DMS153 treated with DMSO at 0.1 percent for 48 hours (cell line): ENCODE data around the gene PTPRN2.
"Not testable (repeated sequence)": the region's sequence is repeated elsewhere in the genome, so short reads cannot be mapped to it uniquely, and the experiment has no call there.

Source experiments
- DNase-seq: peaks from one replicate; lab custom pipeline; 2025; ENCODE audit not compliant: unreplicated experiment; lab: John Stamatoyannopoulos, UW

The PTPRN2 gene

GRCh38 chr7:158521795-158522194, 65.8 kb downstream of the PTPRN2 start:
- DNase-seq: not testable (repeated sequence)

DNA sequence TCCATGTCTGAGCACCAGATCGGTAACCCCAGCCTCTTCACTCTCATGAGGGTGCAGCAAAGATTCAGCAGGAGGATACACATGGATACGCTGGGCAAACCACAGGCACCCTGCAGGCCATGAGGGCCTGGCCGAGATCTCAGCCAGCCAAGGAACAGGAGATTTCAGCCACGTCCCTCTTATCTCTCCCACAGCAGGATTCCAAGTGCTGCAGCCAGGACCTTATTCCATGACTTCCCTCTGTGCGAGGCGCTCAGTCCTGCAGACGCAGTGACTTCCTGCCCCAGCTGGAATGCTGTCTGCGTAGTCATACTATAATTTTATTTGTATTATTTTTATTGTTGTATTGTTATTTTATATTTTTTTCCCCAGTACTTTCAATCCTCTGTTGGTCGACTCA, 66.8 kb downstream of the PTPRN2 start:
- no peak for DNase-seq

GRCh38 chr7:158519633-158520174, 67.9 kb downstream of the PTPRN2 start:
- no peak for DNase-seq

DNA sequence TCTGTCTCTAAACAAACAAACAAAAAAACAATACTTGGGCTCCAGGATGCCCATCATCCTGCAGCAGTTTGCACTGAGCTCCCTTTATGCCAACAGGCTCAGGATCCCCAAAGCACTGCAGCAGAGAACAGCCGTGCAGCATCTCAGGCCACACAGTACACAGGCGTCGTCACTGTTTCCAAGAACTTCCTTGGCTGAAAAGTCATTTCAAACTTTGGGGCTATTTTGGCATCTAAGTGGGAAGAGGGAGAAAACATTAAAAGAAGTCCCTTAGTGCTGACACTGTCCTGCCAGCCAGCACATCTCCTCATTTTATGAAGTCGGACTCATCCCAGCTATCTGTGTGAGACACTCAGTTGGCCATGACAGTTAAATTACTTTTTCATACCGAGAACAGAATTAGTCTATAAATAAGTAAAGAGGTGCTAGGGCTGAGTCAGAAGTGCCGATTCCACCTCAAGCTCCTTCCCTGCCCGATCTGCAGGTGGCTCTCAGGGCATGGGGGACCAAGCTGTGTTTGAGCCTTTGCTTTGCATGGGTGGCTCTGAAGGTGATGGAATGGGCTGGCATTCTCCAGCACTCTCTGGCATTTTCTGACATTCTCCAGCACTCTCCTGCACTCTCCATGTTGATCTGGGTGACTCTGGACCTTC, 68.5 kb downstream of the PTPRN2 start:
- DNase-seq: no peak

DNA sequence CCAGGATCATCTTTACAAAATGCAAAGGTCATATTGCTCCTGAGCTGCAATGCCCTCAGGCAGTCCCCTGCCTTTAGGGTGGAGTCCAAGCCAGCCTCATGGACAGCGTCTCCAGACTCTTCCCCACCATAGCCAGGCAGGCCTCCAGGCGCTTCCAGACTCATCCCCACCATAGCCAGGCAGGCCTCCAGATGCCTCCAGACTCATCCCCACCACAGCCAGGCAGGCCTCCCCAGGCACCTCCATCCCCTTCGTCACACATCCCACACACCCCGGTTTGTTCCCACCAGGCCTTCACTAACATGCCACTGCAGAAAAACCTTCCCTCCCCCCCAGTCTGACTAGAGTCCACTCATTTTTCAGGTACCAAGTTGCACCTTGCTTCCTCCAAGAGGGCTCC, 70.1 kb downstream of the PTPRN2 start:
- no peak for DNase-seq

GRCh38 chr7:158517072-158517471, 70.6 kb downstream of the PTPRN2 start:
- no peak for DNase-seq

- DNase-seq: no peak
Measured at GRCh38 chr7:158516524-158516923, 71.1 kb downstream of the PTPRN2 start.

GRCh38 chr7:158512869-158513268, 74.8 kb downstream of the PTPRN2 start:
- no peak for DNase-seq

- DNase-seq: no peak
Measured at GRCh38 chr7:158512042-158512441, 75.6 kb downstream of the PTPRN2 start.

GRCh38 chr7:158508802-158509385, 78.7 kb downstream of the PTPRN2 start:
- DNase-seq: no peak

- not testable (repeated sequence) for DNase-seq
Measured at GRCh38 chr7:158508321-158508720, 79.3 kb downstream of the PTPRN2 start.

- no peak for DNase-seq
Measured at GRCh38 chr7:158507917-158508316, 79.7 kb downstream of the PTPRN2 start.

GRCh38 chr7:158507175-158507574, 80.4 kb downstream of the PTPRN2 start:
- DNase-seq: not testable (repeated sequence)

DNA sequence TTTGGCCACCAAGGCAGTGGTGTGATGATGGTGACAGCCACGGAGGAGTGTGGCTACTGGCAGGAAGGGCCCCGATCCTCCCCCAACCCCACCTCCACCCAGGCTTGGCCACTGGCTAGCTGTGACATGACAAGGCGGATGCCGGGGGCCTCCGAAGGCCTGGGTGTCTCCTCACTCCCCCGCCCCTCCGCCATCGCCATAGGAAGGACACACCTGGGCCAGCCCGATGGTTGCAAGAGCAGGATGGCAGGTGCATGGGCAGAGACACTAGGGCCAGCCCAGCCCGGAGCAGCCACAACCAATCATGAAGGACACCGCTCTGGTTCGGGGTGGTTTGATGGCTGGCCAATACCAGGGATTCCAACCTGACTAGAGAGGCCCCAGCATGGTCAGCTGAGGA, 81.0 kb downstream of the PTPRN2 start:
- no peak for DNase-seq

DNA sequence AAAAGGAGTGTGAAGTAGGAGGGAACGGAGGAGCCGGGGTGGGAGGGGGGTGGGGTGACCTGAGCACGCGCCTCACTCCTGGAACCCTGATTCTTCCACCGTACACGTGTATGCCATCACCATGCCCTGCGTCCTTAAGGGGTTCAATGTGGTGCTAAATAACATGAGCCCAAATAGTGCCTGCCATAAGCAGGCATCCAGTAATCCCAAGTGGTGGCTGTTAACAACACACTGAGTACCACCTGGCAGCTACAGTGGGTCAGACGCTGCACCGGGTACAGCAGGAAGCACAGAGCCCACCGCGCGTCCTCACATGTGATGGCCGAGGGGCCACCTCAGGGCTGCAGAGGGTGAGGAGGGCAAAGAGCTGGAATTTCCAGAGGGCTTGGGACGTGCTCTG, 81.9 kb downstream of the PTPRN2 start:
- no peak for DNase-seq

- no peak for DNase-seq
Measured at GRCh38 chr7:158502068-158502750, 85.4 kb downstream of the PTPRN2 start.

GRCh38 chr7:158501393-158502067, 86.1 kb downstream of the PTPRN2 start:
- no peak for DNase-seq

GRCh38 chr7:158500651-158501052, 87.0 kb downstream of the PTPRN2 start:
- no peak for DNase-seq

DNA sequence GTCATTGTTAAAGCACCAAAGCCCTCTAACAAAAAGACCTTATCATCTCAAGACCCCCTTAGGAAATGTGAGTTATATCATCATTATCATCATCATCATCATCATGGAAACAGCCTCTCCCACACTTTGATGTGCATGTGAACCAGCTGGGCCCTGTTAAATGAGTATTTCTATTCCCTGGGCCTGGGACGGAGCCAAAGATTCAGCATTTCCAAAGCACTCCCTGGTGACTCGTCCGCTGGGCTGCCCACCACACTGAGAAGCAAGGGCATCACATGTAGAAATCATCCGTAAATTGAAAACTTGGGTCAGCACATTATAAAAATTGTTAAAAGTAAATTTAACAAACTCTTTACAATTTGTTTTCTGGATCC, 88.6 kb downstream of the PTPRN2 start:
- no peak for DNase-seq

- no peak for DNase-seq
Measured at GRCh38 chr7:158498443-158499081, 89.1 kb downstream of the PTPRN2 start.

DNA sequence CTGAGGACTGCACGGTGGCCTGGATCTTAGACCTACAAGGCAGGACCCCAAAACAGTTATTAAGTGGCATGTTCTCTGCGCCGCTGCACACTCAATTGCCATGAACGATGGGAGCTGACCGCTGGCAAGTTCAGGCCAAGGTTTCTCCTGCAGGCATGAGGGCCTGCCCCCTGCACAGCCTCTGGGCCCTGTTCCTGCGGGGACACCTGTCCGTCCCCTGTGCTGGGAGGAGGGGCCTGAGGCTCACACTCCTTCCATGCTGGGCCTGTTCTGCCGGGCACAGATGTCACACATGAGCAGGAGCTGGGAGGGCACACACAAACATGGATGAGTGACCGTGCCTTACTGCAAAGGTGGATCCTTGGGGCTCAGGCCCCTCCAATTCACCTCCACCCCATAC, 90.0 kb downstream of the PTPRN2 start:
- no peak for DNase-seq
